Esophagus squamous epithelium (tissue), 5 donors: ENCODE measurements around the gene PCSK6. TPM values are rescaled to one million over a fixed set of nuclear protein-coding genes. Genes with fewer than 3 reads are reported as not detected.

Experiments used
- DNase-seq: peaks from one replicate; lab custom pipeline; 2025; lab: John Stamatoyannopoulos, UW
- H3K27ac ChIP-seq, 4 donors: fragments of 200-600 bp; sonication (generic); one replicate each; pipeline ENCODE4 v1.5.1; 2016 to 2019; ENCODE audit warnings: mild to moderate bottlenecking in 1 of 4
- H3K27me3 ChIP-seq, 4 donors: fragments of 200-600 bp; sonication (generic); 1 replicate in 3 of 4; 2 replicates in 1 of 4; pipeline versions ENCODE4 v1.5.1 to v1.6.0; 2017 to 2021; ENCODE audit warnings: antibody characterized with exemption in 1 of 4
- H3K36me3 ChIP-seq, 3 donors: fragments of 200-600 bp; sonication (generic); one replicate each; pipeline ENCODE4 v1.5.1; 2016 to 2019
- H3K4me1 ChIP-seq, 3 donors: fragments of 200-600 bp; sonication (generic); one replicate each; pipeline ENCODE4 v1.5.1; 2017 to 2019
- H3K4me3 ChIP-seq, 4 donors: fragments of 200-600 bp; sonication (generic); 1 replicate in 3 of 4; 2 replicates in 1 of 4; pipeline ENCODE4 v1.5.1; 2016 to 2019; ENCODE audit warnings: mild to moderate bottlenecking in 2 of 4, moderate library complexity in 1 of 4
- H3K9me3 ChIP-seq, 3 donors: fragments of 200-600 bp; sonication (generic); one replicate each; pipeline ENCODE4 v1.5.1; 2016 to 2019
- POLR2A ChIP-seq, 4 donors: fragments of 450-650 bp; IDR thresholded peaks; one replicate each; pipeline ENCODE4 v1.6.1; 2017; ENCODE audit warnings: antibody characterized with exemption in 4 of 4, mild to moderate bottlenecking in 4 of 4, moderate library complexity in 3 of 4
- WGBS, 2 donors: methylation state at CpG; one replicate each; pipeline ENCODE4 v1.1.5; 2018; 5-methylcytosine and 5-hydroxymethylcytosine counted together
- intact Hi-C: fragments of 100-400 bp; cut with DNase I; formaldehyde crosslinking; loops from one replicate; pipeline ENCODE4 v1.15.0; 2022
- total RNA-seq, 4 donors: library from RNA; depleted of rRNA; stranded (reverse); fragments of >200 nt; gene quantifications; one replicate each; pipeline ENCODE4 v1.1.0, GENCODE V29; 2016
- TF ChIP-seq, protein P1 (sequence below), 6 experiments: fragments of 450-650 bp in 4 of 6; fragments of 200-600 bp in 2 of 6; sonication (generic) in 2 of 6; IDR thresholded peaks; one replicate each; pipeline ENCODE4 v1.5.1; 2016 to 2019; ENCODE audit warnings: antibody characterized with exemption in 6 of 6, mild to moderate bottlenecking in 4 of 6, moderate library complexity in 4 of 6
- donor health status: DM: yes; HTN: yes; CAD: no.

Gene PCSK6
- total RNA-seq, 4 donors from 2014 or later = 5.1 to 13.8 (median 9.2) TPM

- H3K4me1 ChIP-seq = no peaks in the 10 kb centered on the region
- WGBS, 2 donors = 83 to 84% methylated on average over 7 of the region's 7 CpGs
- intact Hi-C loops = no loop called here
- H3K27me3 ChIP-seq = peaks cover 0 to 3% (median 0%) of the 10 kb centered on the region in 4 donors
- no peaks in the 10 kb centered on the region for H3K36me3 ChIP-seq
- no peak overlapping the region for H3K4me3 ChIP-seq
- H3K9me3 ChIP-seq = no peaks in the 10 kb centered on the region
- no peak for DNase-seq
- TF ChIP-seq, protein P1, sequence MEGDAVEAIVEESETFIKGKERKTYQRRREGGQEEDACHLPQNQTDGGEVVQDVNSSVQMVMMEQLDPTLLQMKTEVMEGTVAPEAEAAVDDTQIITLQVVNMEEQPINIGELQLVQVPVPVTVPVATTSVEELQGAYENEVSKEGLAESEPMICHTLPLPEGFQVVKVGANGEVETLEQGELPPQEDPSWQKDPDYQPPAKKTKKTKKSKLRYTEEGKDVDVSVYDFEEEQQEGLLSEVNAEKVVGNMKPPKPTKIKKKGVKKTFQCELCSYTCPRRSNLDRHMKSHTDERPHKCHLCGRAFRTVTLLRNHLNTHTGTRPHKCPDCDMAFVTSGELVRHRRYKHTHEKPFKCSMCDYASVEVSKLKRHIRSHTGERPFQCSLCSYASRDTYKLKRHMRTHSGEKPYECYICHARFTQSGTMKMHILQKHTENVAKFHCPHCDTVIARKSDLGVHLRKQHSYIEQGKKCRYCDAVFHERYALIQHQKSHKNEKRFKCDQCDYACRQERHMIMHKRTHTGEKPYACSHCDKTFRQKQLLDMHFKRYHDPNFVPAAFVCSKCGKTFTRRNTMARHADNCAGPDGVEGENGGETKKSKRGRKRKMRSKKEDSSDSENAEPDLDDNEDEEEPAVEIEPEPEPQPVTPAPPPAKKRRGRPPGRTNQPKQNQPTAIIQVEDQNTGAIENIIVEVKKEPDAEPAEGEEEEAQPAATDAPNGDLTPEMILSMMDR (IDR thresholded peaks at IDR 0.05) = no peak
- TF ChIP-seq POLR2A (IDR thresholded peaks at IDR 0.05) = no peak
- no peak overlapping the region for H3K27ac ChIP-seq
Measured at GRCh38 chr15:101474983-101475382, 14.5 kb downstream of the PCSK6 start.

DNA sequence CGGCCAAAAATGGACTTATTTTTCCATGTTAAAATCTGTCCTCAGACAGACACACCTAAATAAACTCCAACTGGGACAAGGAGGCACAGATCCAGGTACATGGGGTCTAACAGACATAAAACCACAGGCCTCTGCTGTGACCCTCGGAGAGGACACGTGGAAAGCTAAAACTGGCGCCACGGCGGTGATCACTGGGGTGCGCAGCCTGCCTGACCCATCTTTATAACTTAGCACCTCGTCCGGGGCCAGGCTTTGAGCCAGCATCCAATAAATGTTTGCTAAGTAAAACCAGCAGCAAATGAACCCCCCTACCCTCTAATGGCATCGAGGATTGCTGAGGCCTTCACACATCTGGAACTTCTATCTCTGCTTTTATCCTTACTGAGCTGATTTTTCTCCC is 15.3 kb downstream of the PCSK6 start:
- Histone ChIP-seq H3K9me3 (no peaks in the 10 kb centered on the region), H3K36me3 (no peaks in the 10 kb centered on the region), H3K27me3 (peaks cover 0 to 3% (median 0%) of the 10 kb centered on the region in 4 donors), H3K4me3 (no peak overlapping the region), H3K4me1 (no peaks in the 10 kb centered on the region), H3K27ac (no peak overlapping the region)
- WGBS, 2 donors = 90% methylated on average over 10 of the region's 10 CpGs
- DNase-seq = no peak
- intact Hi-C loops = no loop called here
- TF ChIP-seq, protein P1 (IDR thresholded peaks at IDR 0.05) = no peak
- TF ChIP-seq POLR2A (IDR thresholded peaks at IDR 0.05) = no peak

DNA sequence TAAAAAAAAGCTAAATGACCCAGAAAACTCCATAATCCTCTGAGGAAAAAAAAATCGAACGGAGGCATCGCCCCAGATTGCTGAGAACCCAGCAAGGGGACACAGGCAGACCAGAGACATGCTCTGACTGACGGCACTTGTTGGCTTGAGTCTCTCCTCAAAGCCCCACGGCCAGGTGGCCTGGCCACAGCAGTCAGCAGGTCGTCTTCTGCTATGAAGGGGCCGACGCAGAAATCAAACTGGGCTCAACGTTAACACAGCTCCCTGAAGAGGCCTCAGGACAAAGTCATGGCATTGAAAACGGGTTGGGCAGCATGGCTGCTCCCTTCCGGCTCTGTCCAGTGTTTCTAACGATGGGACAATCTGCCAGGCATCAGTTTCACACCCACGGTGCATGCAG is 17.5 kb downstream of the PCSK6 start:
- Histone ChIP-seq H3K27me3 (peaks cover 0 to 3% (median 0%) of the 10 kb centered on the region in 4 donors), H3K4me1 (no peaks in the 10 kb centered on the region), H3K27ac (no peak overlapping the region), H3K9me3 (no peaks in the 10 kb centered on the region), H3K36me3 (no peaks in the 10 kb centered on the region), H3K4me3 (no peak overlapping the region)
- DNase-seq = no peak
- 73 to 82% methylated on average over 9 to 12 of the region's 13 CpGs for WGBS, 2 donors
- TF ChIP-seq POLR2A (IDR thresholded peaks at IDR 0.05) = no peak
- TF ChIP-seq, protein P1 (IDR thresholded peaks at IDR 0.05) = no peak
- intact Hi-C loops = no loop called here

DNA sequence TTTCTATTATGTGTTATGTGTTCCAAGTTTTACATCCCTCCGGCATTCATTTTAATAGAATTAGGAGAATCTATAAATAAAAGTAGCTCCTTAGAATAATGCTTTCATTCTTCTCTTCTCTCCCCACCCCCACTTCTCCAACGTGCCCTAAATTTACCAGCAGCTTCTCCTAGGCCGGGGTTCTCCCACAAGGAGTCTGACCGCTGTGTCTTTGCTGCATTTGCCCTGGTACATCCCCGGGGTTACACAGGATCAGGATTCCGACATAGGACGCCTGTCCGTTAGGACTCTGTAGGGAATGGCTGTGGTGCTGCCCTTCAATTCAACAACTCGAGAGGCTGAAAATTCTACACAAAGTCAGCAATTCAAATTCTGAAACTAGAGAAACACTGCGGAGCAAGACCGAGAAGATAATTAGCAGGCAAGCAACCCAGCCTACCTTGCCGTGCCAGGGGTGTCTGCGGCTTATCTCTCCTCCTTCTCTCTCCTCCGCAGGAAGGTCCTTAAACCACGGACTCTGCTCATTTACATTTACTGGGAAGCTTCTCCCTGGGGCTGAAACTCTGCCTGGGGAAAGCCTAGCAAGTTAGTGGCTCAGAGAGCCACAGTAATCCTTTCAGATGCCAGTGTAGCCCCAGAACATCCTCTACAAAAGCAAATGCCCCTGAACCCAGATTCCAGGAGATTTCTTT is 18.8 kb downstream of the PCSK6 start:
- no peak for DNase-seq
- H3K27ac ChIP-seq = no peak overlapping the region
- H3K4me3 ChIP-seq = no peak overlapping the region
- intact Hi-C loops = no loop called here
- H3K9me3 ChIP-seq = no peaks in the 10 kb centered on the region
- TF ChIP-seq, protein P1 (IDR thresholded peaks at IDR 0.05) = no peak
- TF ChIP-seq POLR2A (IDR thresholded peaks at IDR 0.05) = no peak
- no peaks in the 10 kb centered on the region for H3K4me1 ChIP-seq
- 83 to 86% methylated on average over 14 to 15 of the region's 15 CpGs for WGBS, 2 donors
- H3K27me3 ChIP-seq = peaks cover 0 to 4% (median 0%) of the 10 kb centered on the region in 4 donors
- H3K36me3 ChIP-seq = no peaks in the 10 kb centered on the region

DNA sequence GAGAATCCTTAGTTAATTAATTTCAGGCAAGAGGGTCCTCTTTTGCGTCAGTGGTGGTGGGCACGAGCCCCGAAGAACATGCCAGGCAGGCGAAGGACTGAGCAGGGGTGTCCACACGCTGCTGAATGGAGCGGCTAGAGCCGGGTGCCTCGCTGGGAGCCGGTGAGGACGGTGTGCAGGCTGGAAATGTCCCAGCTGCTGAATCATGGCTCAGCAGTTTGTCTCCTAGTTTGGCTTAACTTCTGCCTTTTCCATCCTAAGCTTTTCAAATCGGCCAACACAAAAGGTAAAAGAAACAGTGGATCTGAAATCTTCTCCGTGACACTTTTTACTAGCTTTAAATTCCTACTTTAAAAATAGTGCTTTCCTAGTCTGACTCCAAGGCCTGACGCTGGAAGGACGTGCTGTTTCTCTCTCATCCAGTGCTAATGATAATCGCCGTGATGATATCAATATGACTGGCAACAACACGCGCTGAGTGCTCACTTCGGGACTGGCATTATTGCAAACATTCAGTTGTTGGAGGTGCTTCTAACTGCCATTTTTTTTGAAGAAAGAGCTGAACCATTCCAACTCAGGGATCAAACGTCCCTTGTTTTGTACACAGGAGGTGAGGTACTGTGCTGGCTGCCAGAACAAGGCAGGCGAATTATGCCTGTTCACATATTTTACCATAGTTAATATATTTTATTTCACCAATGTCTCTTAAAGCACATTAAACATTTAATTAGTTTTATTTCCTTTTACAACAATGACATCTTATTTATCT is 19.8 kb downstream of the PCSK6 start:
- intact Hi-C loops = no loop called here
- 68 to 69% methylated on average over 17 to 20 of the region's 21 CpGs for WGBS, 2 donors
- no peak overlapping the region for H3K27ac ChIP-seq
- no peak overlapping the region for H3K4me3 ChIP-seq
- H3K4me1 ChIP-seq = no peaks in the 10 kb centered on the region
- H3K27me3 ChIP-seq = peaks cover 0 to 14% (median 0%) of the 10 kb centered on the region in 4 donors
- no peak for TF ChIP-seq POLR2A (IDR thresholded peaks at IDR 0.05)
- TF ChIP-seq, protein P1 (IDR thresholded peaks at IDR 0.05) = no peak
- H3K9me3 ChIP-seq = no peaks in the 10 kb centered on the region
- H3K36me3 ChIP-seq = no peaks in the 10 kb centered on the region
- DNase-seq = no peak
